ENCODE measurements around the gene DDRGK1.
"Not testable (repeated sequence)": the region's sequence is repeated elsewhere in the genome, so short reads cannot be mapped to it uniquely, and the experiment has no call there.

DDRGK1 gene

DNA sequence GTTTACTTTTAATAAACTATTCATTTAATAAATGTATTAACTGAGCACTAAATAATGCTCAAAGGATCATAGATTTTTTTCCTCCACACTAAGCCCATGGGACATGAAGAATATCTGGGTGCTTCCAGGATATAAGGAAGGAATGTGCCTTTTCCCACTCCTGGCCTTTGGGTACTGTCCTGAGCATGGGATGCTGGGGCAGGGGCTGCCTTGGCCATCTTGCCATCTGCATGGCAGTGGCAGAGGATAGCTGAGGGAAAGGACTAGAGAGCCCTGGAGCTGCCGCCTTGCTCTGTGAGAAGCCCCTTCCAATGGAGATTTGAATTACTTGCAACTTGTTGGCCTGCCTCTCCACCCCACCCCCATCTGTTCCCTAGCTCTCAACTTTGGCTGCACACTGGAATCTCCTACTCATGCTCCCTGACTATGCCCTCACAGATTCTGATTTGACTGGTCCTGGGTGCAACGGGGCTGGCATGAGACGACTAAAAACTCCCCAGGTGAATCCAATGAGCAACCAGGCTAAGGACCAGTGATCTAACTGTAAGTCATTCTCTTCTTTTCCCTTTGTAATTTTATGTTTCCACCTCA lies 15.6 kb downstream of the DDRGK1 start:
- in situ Hi-C loops (cut with HindIII; ENCODE audit: low sequenced_read_pairs) = no loop called here
- no peak for DNase-seq (ENCODE audit: low read depth)

GRCh38 chr20:3187861-3188260 lies 16.6 kb downstream of the DDRGK1 start:
- H3K4me3 ChIP-seq (ENCODE audit: low read depth, low read length); DNase-seq (ENCODE audit: low read depth); in situ Hi-C loops (cut with HindIII; ENCODE audit: low sequenced_read_pairs): not testable (repeated sequence)

More for the DNA sequence above, 15.6 kb downstream of the DDRGK1 start:
- no peak overlapping the region for H3K4me3 ChIP-seq (ENCODE audit: low read depth, low read length)
- TF ChIP-seq CTCF (IDR thresholded peaks at IDR 0.05; ENCODE audit: low read depth, low read length, missing control alignments) = no peak

GRCh38 chr20:3183896-3184612 lies 20.4 kb downstream of the DDRGK1 start:
- no peak for TF ChIP-seq CTCF (IDR thresholded peaks at IDR 0.05; ENCODE audit: low read depth, low read length, missing control alignments)
- DNase-seq (ENCODE audit: low read depth) = no peak
- no peak overlapping the region for H3K4me3 ChIP-seq (ENCODE audit: low read depth, low read length)
- in situ Hi-C loops (cut with HindIII; ENCODE audit: low sequenced_read_pairs) = no loop called here

DNA sequence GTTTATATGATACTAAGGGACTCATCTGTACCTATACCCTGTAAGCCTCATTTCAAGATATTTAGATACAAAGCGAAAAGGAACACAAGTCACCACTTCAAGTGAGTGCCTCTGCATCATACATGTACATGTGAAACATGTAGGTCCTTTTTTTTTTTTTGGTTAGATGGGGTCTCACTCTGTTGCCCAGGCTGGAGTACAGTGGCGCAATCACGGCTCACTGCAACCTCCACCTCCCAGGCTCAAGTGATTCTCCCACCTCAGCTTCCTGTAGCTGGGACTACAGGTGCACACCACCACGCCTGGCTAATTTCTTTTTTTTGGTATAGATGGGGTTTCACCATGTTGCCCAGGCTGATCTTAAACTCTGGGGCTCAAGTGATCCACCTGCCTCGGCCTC lies 22.1 kb downstream of the DDRGK1 start:
- DNase-seq (ENCODE audit: low read depth); in situ Hi-C loops (cut with HindIII; ENCODE audit: low sequenced_read_pairs): not testable (repeated sequence)

DNA sequence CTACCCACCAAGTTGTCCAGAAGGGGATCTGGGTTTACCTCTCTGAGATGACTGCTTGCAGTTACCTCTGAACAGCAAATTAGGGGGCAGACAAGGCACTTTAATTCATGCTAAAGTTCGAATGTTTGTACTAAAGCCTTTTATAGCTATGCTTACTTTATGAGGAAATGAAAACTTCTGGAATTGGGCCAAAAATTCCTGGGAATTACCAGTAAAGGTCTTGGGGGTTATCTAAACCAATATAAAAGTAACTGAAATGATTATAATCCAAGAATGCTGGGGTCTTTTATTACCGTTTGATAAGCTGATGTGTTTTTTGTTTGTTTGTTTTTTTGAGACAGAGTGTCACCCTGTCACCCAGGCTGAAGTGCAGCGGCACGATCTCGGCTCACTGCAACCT lies 23.2 kb downstream of the DDRGK1 start:
- no peak for DNase-seq (ENCODE audit: low read depth)
- no peak for TF ChIP-seq CTCF (IDR thresholded peaks at IDR 0.05; ENCODE audit: low read depth, low read length, missing control alignments)
- no peak overlapping the region for H3K4me3 ChIP-seq (ENCODE audit: low read depth, low read length)
- in situ Hi-C loops (cut with HindIII; ENCODE audit: low sequenced_read_pairs) = no loop called here

More for the DNA sequence above, 22.1 kb downstream of the DDRGK1 start:
- not testable (repeated sequence) for H3K4me3 ChIP-seq (ENCODE audit: low read depth, low read length)

GRCh38 chr20:3180319-3180718 lies 24.2 kb downstream of the DDRGK1 start:
- DNase-seq (ENCODE audit: low read depth) = no peak
- TF ChIP-seq CTCF (IDR thresholded peaks at IDR 0.05; ENCODE audit: low read depth, low read length, missing control alignments) = no peak
- no peak overlapping the region for H3K4me3 ChIP-seq (ENCODE audit: low read depth, low read length)
- in situ Hi-C loops (cut with HindIII; ENCODE audit: low sequenced_read_pairs) = no loop called here

GRCh38 chr20:3177746-3178485 lies 26.6 kb downstream of the DDRGK1 start:
- DNase-seq (ENCODE audit: low read depth) = no peak
- in situ Hi-C loops (cut with HindIII; ENCODE audit: low sequenced_read_pairs) = no loop called here
- no peak overlapping the region for H3K4me3 ChIP-seq (ENCODE audit: low read depth, low read length)
- TF ChIP-seq CTCF (IDR thresholded peaks at IDR 0.05; ENCODE audit: low read depth, low read length, missing control alignments) = no peak

All from astrocyte of the cerebellum (primary cell).